ENCODE data around the gene ZSWIM8. TPM values are rescaled to one million over a fixed set of nuclear protein-coding genes. Genes with fewer than 3 reads are reported as not detected.
A peak's percentile ranks its signal among the peaks of the same experiment; 100 is the strongest.

The ZSWIM8 gene
- polyA plus RNA-seq, 1 donor (not counting 4 experiments of a cell fraction or from before 2014, with no cell fraction given), result 34.2 TPM

GRCh38 chr10:73816917-73817729, 31.7 kb downstream of the ZSWIM8 start:
- Histone ChIP-seq H3K79me2 (ENCODE audit: control insufficient read depth, insufficient read depth, low read length) (no peaks in the 10 kb centered on the region), H3K4me2 (ENCODE audit: control insufficient read depth, extremely low read depth, insufficient read depth, low read depth, low read length) (no peak overlapping the region), H2AFZ (ENCODE audit: control insufficient read depth, low read length) (no peak overlapping the region), H3K27me3 (ENCODE audit: control insufficient read depth, extremely low read depth, insufficient read depth, low read length) (no peaks in the 10 kb centered on the region), H3K27ac (ENCODE audit: control insufficient read depth, insufficient read depth, low read length) (no peak overlapping the region), H3K4me1 (ENCODE audit: control insufficient read depth, extremely low read depth, insufficient read depth, low read length) (peaks cover 16% of the 10 kb centered on the region), H4K20me1 (ENCODE audit: control insufficient read depth, extremely low read depth, insufficient read depth, low read length) (no peaks in the 10 kb centered on the region), H3K9me3 (ENCODE audit: control insufficient read depth, low read depth, low read length) (no peaks in the 10 kb centered on the region), H3K9me1 (ENCODE audit: control insufficient read depth, extremely low read depth, insufficient read depth, low read length) (no peaks in the 10 kb centered on the region), H3K9ac (ENCODE audit: control insufficient read depth, extremely low read depth, insufficient read depth, low read length) (peak overlapping the region; percentile 18), H3K36me3 (ENCODE audit: control insufficient read depth in 2 of 2, extremely low read depth in 1 of 2, insufficient read depth in 2 of 2, low read length in 2 of 2) (peaks cover 6 to 21% of the 10 kb centered on the region in 2 experiments), H3K4me3 (ENCODE audit: control insufficient read depth in 2 of 3, extremely low read depth in 1 of 3, insufficient read depth in 2 of 3, low read depth in 1 of 3, low read length in 3 of 3) (no peak overlapping the region)
- TF ChIP-seq EZH2 (IDR thresholded peaks at IDR 0.05; ENCODE audit: low read length), result no peak
- TF ChIP-seq, protein P1, sequence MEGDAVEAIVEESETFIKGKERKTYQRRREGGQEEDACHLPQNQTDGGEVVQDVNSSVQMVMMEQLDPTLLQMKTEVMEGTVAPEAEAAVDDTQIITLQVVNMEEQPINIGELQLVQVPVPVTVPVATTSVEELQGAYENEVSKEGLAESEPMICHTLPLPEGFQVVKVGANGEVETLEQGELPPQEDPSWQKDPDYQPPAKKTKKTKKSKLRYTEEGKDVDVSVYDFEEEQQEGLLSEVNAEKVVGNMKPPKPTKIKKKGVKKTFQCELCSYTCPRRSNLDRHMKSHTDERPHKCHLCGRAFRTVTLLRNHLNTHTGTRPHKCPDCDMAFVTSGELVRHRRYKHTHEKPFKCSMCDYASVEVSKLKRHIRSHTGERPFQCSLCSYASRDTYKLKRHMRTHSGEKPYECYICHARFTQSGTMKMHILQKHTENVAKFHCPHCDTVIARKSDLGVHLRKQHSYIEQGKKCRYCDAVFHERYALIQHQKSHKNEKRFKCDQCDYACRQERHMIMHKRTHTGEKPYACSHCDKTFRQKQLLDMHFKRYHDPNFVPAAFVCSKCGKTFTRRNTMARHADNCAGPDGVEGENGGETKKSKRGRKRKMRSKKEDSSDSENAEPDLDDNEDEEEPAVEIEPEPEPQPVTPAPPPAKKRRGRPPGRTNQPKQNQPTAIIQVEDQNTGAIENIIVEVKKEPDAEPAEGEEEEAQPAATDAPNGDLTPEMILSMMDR (optimal IDR thresholded peaks at IDR 0.05 in 1 of 3, IDR thresholded peaks at IDR 0.05 in 1 of 3, conservative IDR thresholded peaks at IDR 0.05 in 1 of 3; ENCODE audit: extremely low read depth in 1 of 3, insufficient read depth in 2 of 3, low read length in 3 of 3), result no peak
- dilution Hi-C loops (cut with MboI; ENCODE audit: extremely low pct_ligation_motif_present, low sequenced_read_pairs), result no loop called here
- no peak for FAIRE-seq
- no peak for DNase-seq (ENCODE audit: low read depth, low spot score)

DNA sequence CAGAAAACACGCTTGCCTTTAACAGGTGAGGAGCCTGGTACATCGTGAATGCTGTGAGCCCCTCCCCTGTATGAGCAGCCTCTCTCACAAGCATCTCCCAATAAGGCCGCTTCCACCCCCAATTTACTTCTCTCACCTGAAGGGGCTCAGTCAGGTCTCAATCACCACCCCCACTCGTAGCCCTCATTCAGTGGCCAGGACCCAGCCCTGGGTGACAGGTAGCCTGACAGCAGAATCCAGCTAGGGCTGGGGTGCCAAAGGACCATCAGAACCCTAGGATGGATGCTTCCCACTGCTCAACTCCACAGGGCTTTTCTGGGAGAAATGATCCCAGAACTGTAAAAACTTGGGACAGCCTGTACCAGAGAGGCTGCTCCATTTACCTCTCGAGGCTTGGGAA, 32.4 kb downstream of the ZSWIM8 start:
- Histone ChIP-seq H3K27me3 (ENCODE audit: control insufficient read depth, extremely low read depth, insufficient read depth, low read length) (no peaks in the 10 kb centered on the region), H3K4me1 (ENCODE audit: control insufficient read depth, extremely low read depth, insufficient read depth, low read length) (peaks cover 16% of the 10 kb centered on the region), H4K20me1 (ENCODE audit: control insufficient read depth, extremely low read depth, insufficient read depth, low read length) (no peaks in the 10 kb centered on the region), H3K36me3 (ENCODE audit: control insufficient read depth in 2 of 2, extremely low read depth in 1 of 2, insufficient read depth in 2 of 2, low read length in 2 of 2) (peaks cover 6 to 19% of the 10 kb centered on the region in 2 experiments), H2AFZ (ENCODE audit: control insufficient read depth, low read length) (no peak overlapping the region), H3K4me3 (ENCODE audit: control insufficient read depth in 2 of 3, extremely low read depth in 1 of 3, insufficient read depth in 2 of 3, low read depth in 1 of 3, low read length in 3 of 3) (no peak overlapping the region), H3K9me3 (ENCODE audit: control insufficient read depth, low read depth, low read length) (no peaks in the 10 kb centered on the region), H3K9ac (ENCODE audit: control insufficient read depth, extremely low read depth, insufficient read depth, low read length) (no peak overlapping the region), H3K79me2 (ENCODE audit: control insufficient read depth, insufficient read depth, low read length) (no peaks in the 10 kb centered on the region), H3K27ac (ENCODE audit: control insufficient read depth, insufficient read depth, low read length) (no peak overlapping the region), H3K9me1 (ENCODE audit: control insufficient read depth, extremely low read depth, insufficient read depth, low read length) (no peaks in the 10 kb centered on the region), H3K4me2 (ENCODE audit: control insufficient read depth, extremely low read depth, insufficient read depth, low read depth, low read length) (no peak overlapping the region)
- no peak for FAIRE-seq
- dilution Hi-C loops (cut with MboI; ENCODE audit: extremely low pct_ligation_motif_present, low sequenced_read_pairs), result no loop called here
- no peak for TF ChIP-seq EZH2 (IDR thresholded peaks at IDR 0.05; ENCODE audit: low read length)
- TF ChIP-seq, protein P1 (optimal IDR thresholded peaks at IDR 0.05 in 1 of 3, IDR thresholded peaks at IDR 0.05 in 1 of 3, conservative IDR thresholded peaks at IDR 0.05 in 1 of 3; ENCODE audit: extremely low read depth in 1 of 3, insufficient read depth in 2 of 3, low read length in 3 of 3), result no peak
- DNase-seq (ENCODE audit: low read depth, low spot score), result no peak
